HCT116 (cell line): ENCODE measurements around the gene FBXL7. TPM values are rescaled to one million over a fixed set of nuclear protein-coding genes. Genes with fewer than 3 reads are reported as not detected.

Experiments
- ATAC-seq: fragments of 200-7000 bp; cut with Tn5 transposase; 2 replicates; pipeline ENCODE4 v1.9.1; 2020; ENCODE audit warnings: mild to moderate bottlenecking, moderate library complexity
- BruUV-seq: library from RNA; stranded (reverse); fragments of 400-500 nt; replicated peaks from 2 replicates; lab custom pipeline; 2021; lab: Mats Ljungman, UMichigan
- CTCF ChIA-PET: fragments of 300-600 bp; sonication (Branson Sonifier 250); formaldehyde crosslinking; loops from one replicate; lab custom pipeline; 2021; ENCODE audit warnings: antibody characterized with exemption; lab: Charles Lee
- POLR2A ChIA-PET: fragments of 300-600, 350-600 bp; sonication (Branson Sonifier 250); formaldehyde crosslinking; loops from one replicate; lab custom pipeline; 2021; ENCODE audit warnings: antibody characterized with exemption; lab: Charles Lee
- RAD21 ChIA-PET, 2 experiments: fragments of 300-600 bp; sonication (Branson Sonifier 250); formaldehyde crosslinking; loops; one replicate each; lab custom pipeline; 2023; ENCODE audit warnings: low total read pairs in 2 of 2; ENCODE audit not compliant: uncharacterized antibody in 2 of 2, unreplicated experiment in 2 of 2, low non-redundant PET in 1 of 2; lab: Charles Lee
- DNase-seq: peaks from one replicate; pipeline ENCODE4 v3.0.0-alpha.2; 2010; ENCODE audit warnings: low read depth, low spot score
- H2AFZ ChIP-seq: fragments of 200-600 bp; shearing (Covaris generic), sonication (generic); 2 replicates; pipeline ENCODE4 v1.6.1; 2017; ENCODE audit warnings: low read depth, mixed run types, mixed read lengths, antibody characterized with exemption, low read length; ENCODE audit not compliant: poor library complexity, severe bottlenecking
- H3K27ac ChIP-seq: 2 replicates; pipeline ENCODE4 v1.5.1; 2012; ENCODE audit warnings: low read depth, low read length
- H3K27me3 ChIP-seq: fragments of 200-600 bp; sonication (generic); 2 replicates; pipeline ENCODE4 v1.6.1; 2016; ENCODE audit warnings: mixed run types, low read length, mixed read lengths; ENCODE audit not compliant: insufficient read depth
- H3K36me3 ChIP-seq, 2 experiments: fragments of 200-500 bp in 1 of 2; fragments of 200-600 bp in 1 of 2; sonication (Bioruptor generic) in 1 of 2; sonication (generic) in 1 of 2; 2 replicates each; pipeline versions ENCODE4 v1.5.1 to v1.6.1; 2014 to 2016; ENCODE audit warnings: low read length in 2 of 2, inconsistent platforms in 1 of 2, mixed read lengths in 1 of 2, mixed run types in 1 of 2; ENCODE audit not compliant: insufficient read depth in 2 of 2, control insufficient read depth in 1 of 2
- H3K4me1 ChIP-seq, 2 experiments: fragments of 200-600 bp in 1 of 2; sonication (generic) in 1 of 2; 2 replicates each; pipeline versions ENCODE4 v1.5.1 to v1.6.1; 2012 to 2017; ENCODE audit warnings: low read length in 2 of 2, inconsistent platforms in 1 of 2, mild to moderate bottlenecking in 1 of 2, mixed read lengths in 1 of 2, mixed run types in 1 of 2, moderate library complexity in 1 of 2; ENCODE audit not compliant: insufficient read depth in 2 of 2, control insufficient read depth in 1 of 2
- H3K4me2 ChIP-seq: fragments of 200-600 bp; sonication (generic); 2 replicates; pipeline ENCODE4 v1.6.1; 2017; ENCODE audit warnings: mixed run types, low read length, mixed read lengths
- H3K4me3 ChIP-seq, 2 experiments: fragments of 200-600 bp in 1 of 2; sonication (generic) in 1 of 2; replicated peaks in 1 of 2; 2 replicates each; pipeline ENCODE4 v1.5.1; 2011 to 2016; ENCODE audit warnings: low read length in 2 of 2, control low read depth in 1 of 2, low read depth in 1 of 2, mild to moderate bottlenecking in 1 of 2, mixed read lengths in 1 of 2, mixed run types in 1 of 2
- H3K79me2 ChIP-seq: fragments of 200-600 bp; sonication (generic); 2 replicates; pipeline ENCODE4 v1.6.1; 2017; ENCODE audit warnings: mild to moderate bottlenecking, mixed run types, low read length, moderate library complexity, mixed read lengths; ENCODE audit not compliant: insufficient read depth
- H3K9ac ChIP-seq: fragments of 200-600 bp; sonication (generic); 2 replicates; pipeline ENCODE4 v1.6.1; 2016; ENCODE audit warnings: low read length, mixed read lengths
- H3K9me2 ChIP-seq: fragments of 200-600 bp; sonication (generic), shearing (Covaris generic); 2 replicates; pipeline ENCODE4 v1.6.1; 2017; ENCODE audit warnings: mixed run types, mild to moderate bottlenecking, moderate library complexity; ENCODE audit not compliant: insufficient read depth
- H3K9me3 ChIP-seq, 2 experiments: fragments of 200-500 bp in 1 of 2; fragments of 200-600 bp in 1 of 2; sonication (Bioruptor generic) in 1 of 2; sonication (generic) in 1 of 2; 2 replicates each; pipeline ENCODE4 v1.6.1; 2014 to 2017; ENCODE audit warnings: low read length in 2 of 2, mixed read lengths in 2 of 2, inconsistent platforms in 1 of 2, low read depth in 1 of 2, mild to moderate bottlenecking in 1 of 2, mixed run types in 1 of 2, moderate library complexity in 1 of 2; ENCODE audit not compliant: control insufficient read depth in 1 of 2, insufficient read depth in 1 of 2
- H4K20me1 ChIP-seq: fragments of 200-600 bp; sonication (generic), shearing (Covaris generic); 2 replicates; pipeline ENCODE4 v1.6.1; 2017; ENCODE audit warnings: mixed run types, mild to moderate bottlenecking, moderate library complexity; ENCODE audit not compliant: insufficient read depth
- ATF3 ChIP-seq: IDR thresholded peaks from 2 replicates; pipeline ENCODE4 v1.6.1; 2012
- CBX3 ChIP-seq: IDR thresholded peaks from 2 replicates; pipeline ENCODE4 v1.6.1; 2012; ENCODE audit warnings: low read depth
- ELF1 ChIP-seq: IDR thresholded peaks from 2 replicates; pipeline ENCODE4 v1.6.1; 2012; ENCODE audit warnings: low read depth, borderline replicate concordance
- EZH2 ChIP-seq: fragments of 200-600 bp; sonication (generic); IDR thresholded peaks from 2 replicates; pipeline ENCODE4 v1.6.1; 2017; ENCODE audit warnings: antibody characterized with exemption, mixed run types
- FOSL1 ChIP-seq: IDR thresholded peaks from 2 replicates; pipeline ENCODE4 v1.6.1; 2012; ENCODE audit warnings: low read depth
- JUND ChIP-seq: IDR thresholded peaks from 2 replicates; pipeline ENCODE4 v1.6.1; 2012
- MAX ChIP-seq: IDR thresholded peaks from 2 replicates; pipeline ENCODE4 v1.6.1; 2012
- POLR2A ChIP-seq: IDR thresholded peaks from 2 replicates; pipeline ENCODE4 v1.7.0; 2011; ENCODE audit warnings: borderline replicate concordance; ENCODE audit not compliant: insufficient read depth, insufficient read length; ENCODE audit errors: extremely low read depth
- REST ChIP-seq: IDR thresholded peaks from 2 replicates; pipeline ENCODE4 v1.6.1; 2012; ENCODE audit warnings: low read depth
- SIN3A ChIP-seq: IDR thresholded peaks from 2 replicates; pipeline ENCODE4 v1.6.1; 2012; ENCODE audit warnings: low read depth
- SRF ChIP-seq: IDR thresholded peaks from 2 replicates; pipeline ENCODE4 v1.6.1; 2012; ENCODE audit warnings: low read depth
- TCF7L2 ChIP-seq: IDR thresholded peaks from 2 replicates; pipeline ENCODE4 v1.7.0; 2011; ENCODE audit warnings: borderline replicate concordance, inconsistent platforms; ENCODE audit not compliant: insufficient read depth, insufficient read length; ENCODE audit errors: extremely low read depth
- ZBTB33 ChIP-seq: IDR thresholded peaks from 2 replicates; pipeline ENCODE4 v1.6.1; 2011; ENCODE audit warnings: mild to moderate bottlenecking, low read length, moderate library complexity; ENCODE audit not compliant: insufficient replicate concordance; ENCODE audit errors: extremely low read depth
- intact Hi-C: fragments of 100-400 bp; cut with micrococcal nuclease; formaldehyde crosslinking; loops from 2 replicates; pipeline ENCODE4 v1.10.0; 2022
- total RNA-seq: library from RNA; stranded (reverse); gene quantifications from one replicate; pipeline ENCODE4 v1.2.1, GENCODE V29; 2021; ENCODE audit not compliant: unreplicated experiment

FBXL7 gene
- total RNA-seq, 1 experiment from 2014 or later = 0.05 TPM

GRCh38 chr5:15691521-15691920, 191.5 kb downstream of the FBXL7 start:
- TF ChIP-seq TCF7L2 (no peak), MAX (no peak), SRF (no peak)
- ATAC-seq = no peak
- Histone ChIP-seq H2AFZ (no peak overlapping the region), H3K9me3 (peaks cover 14 to 18% of the 10 kb centered on the region in 2 experiments; a peak in 2 of 4 replicates), H3K4me2 (no peak overlapping the region), H3K9ac (no peak overlapping the region), H3K4me3 (no peak overlapping the region), H3K27ac (no peak overlapping the region), H3K36me3 (no peaks in the 10 kb centered on the region), H3K4me1 (no peaks in the 10 kb centered on the region), H3K27me3 (no peaks in the 10 kb centered on the region), H3K79me2 (no peaks in the 10 kb centered on the region), H3K9me2 (no peaks in the 10 kb centered on the region), H4K20me1 (no peaks in the 10 kb centered on the region)
- no TSS peak for BruUV-seq
- intact Hi-C loops = no loop called here
- no peak for DNase-seq
- ChIA-PET RAD21 (no interaction called here), CTCF (no interaction called here), POLR2A (no interaction called here)

- Histone ChIP-seq H3K9ac (no peak overlapping the region), H3K4me1 (no peaks in the 10 kb centered on the region), H4K20me1 (no peaks in the 10 kb centered on the region), H3K9me2 (no peaks in the 10 kb centered on the region), H3K79me2 (no peaks in the 10 kb centered on the region), H3K27me3 (no peaks in the 10 kb centered on the region), H3K27ac (no peak overlapping the region), H3K36me3 (no peaks in the 10 kb centered on the region), H2AFZ (no peak overlapping the region), H3K4me2 (no peak overlapping the region), H3K9me3 (peaks cover 10 to 26% of the 10 kb centered on the region in 2 experiments; a peak in 2 of 4 replicates), H3K4me3 (no peak overlapping the region)
- TF ChIP-seq JUND = no peak
- TF ChIP-seq EZH2 = no peak
- TF ChIP-seq TCF7L2 = no peak
- no peak for TF ChIP-seq SRF
- no peak for TF ChIP-seq FOSL1
- no peak for TF ChIP-seq CBX3
- no peak for TF ChIP-seq ATF3
- no peak for TF ChIP-seq SIN3A
- no peak for TF ChIP-seq ZBTB33
- TF ChIP-seq POLR2A = no peak
- TF ChIP-seq REST = no peak
- no peak for TF ChIP-seq ELF1
- intact Hi-C loops = no loop called here
- ChIA-PET CTCF (no interaction called here), RAD21 (no interaction called here), POLR2A (no interaction called here)
- DNase-seq (no peak), ATAC-seq (no peak)
- no TSS peak for BruUV-seq
These were observed 192.9 kb downstream of the FBXL7 start for GRCh38 chr5:15692706-15693381.
